K562 (cell line): ENCODE results near the gene HTR4. TPM values are rescaled to one million over a fixed set of nuclear protein-coding genes. Genes with fewer than 3 reads are reported as not detected.
A peak's percentile ranks its signal among the peaks of the same experiment; 100 is the strongest.

Experiments
- ATF4 ChIP-seq: fragments of 450-650 bp; formaldehyde crosslinking; IDR thresholded peaks from 2 replicates; pipeline ENCODE4 v1.4.0; 2022; ENCODE audit warnings: mild to moderate bottlenecking, moderate library complexity
- C11orf30 ChIP-seq: fragments of 450-650 bp; IDR thresholded peaks from 2 replicates; pipeline ENCODE4 v1.6.1; 2016; ENCODE audit warnings: low read depth, mild to moderate bottlenecking
- ELF1 ChIP-seq: fragments of 200-800 bp; sonication (Bioruptor generic); IDR thresholded peaks from 2 replicates; pipeline ENCODE4 v1.6.1; 2016; ENCODE audit warnings: missing genetic modification characterization, missing compliant biosample characterization
- FOSL1 ChIP-seq: fragments of 200-800 bp; sonication (Bioruptor generic); conservative IDR thresholded peaks from 2 replicates; pipeline ENCODE4 v1.6.1; 2016; ENCODE audit warnings: missing genetic modification characterization, missing compliant biosample characterization
- HDAC8 ChIP-seq: fragments of 450-650 bp; IDR thresholded peaks from 2 replicates; pipeline ENCODE4 v1.6.1; 2016; ENCODE audit warnings: mild to moderate bottlenecking, missing genetic modification characterization, moderate library complexity, missing compliant biosample characterization
- NCOA6 ChIP-seq: fragments of 450-650 bp; IDR thresholded peaks from 2 replicates; pipeline ENCODE4 v1.6.1; 2017; ENCODE audit warnings: mild to moderate bottlenecking
- RBBP5 ChIP-seq: fragments of 200-600 bp; sonication (generic); IDR thresholded peaks from 2 replicates; pipeline ENCODE4 v1.6.1; 2012; ENCODE audit warnings: borderline replicate concordance, mild to moderate bottlenecking, low read length, control low read depth, inconsistent platforms; ENCODE audit not compliant: insufficient read depth, poor library complexity, severe bottlenecking
- RREB1 ChIP-seq: fragments of 250-450 bp; sonication (Bioruptor Pico); IDR thresholded peaks from 2 replicates; pipeline ENCODE4 v1.4.0; 2020
- SIN3A ChIP-seq, 2 experiments: fragments of 150-350 bp in 1 of 2; IDR thresholded peaks; 2 replicates each; pipeline ENCODE4 v1.6.1; 2011 to 2016; ENCODE audit warnings: borderline replicate concordance in 2 of 2, low read depth in 2 of 2, low read length in 2 of 2, mild to moderate bottlenecking in 2 of 2, moderate library complexity in 2 of 2; ENCODE audit not compliant: control insufficient read depth in 1 of 2
- SMARCA4 ChIP-seq: fragments of 450-650 bp; IDR thresholded peaks from 2 replicates; pipeline ENCODE4 v1.6.1; 2016
- TARDBP ChIP-seq: fragments of 450-650 bp; IDR thresholded peaks from 2 replicates; pipeline ENCODE4 v1.6.1; 2016
- THAP12 ChIP-seq: fragments of 250-450 bp; sonication (Bioruptor Pico); IDR thresholded peaks from 2 replicates; pipeline ENCODE4 v1.9.0; 2021; ENCODE audit warnings: mild to moderate bottlenecking, inconsistent platforms
- ZEB2 ChIP-seq: fragments of 450-650 bp; IDR thresholded peaks from 2 replicates; pipeline ENCODE4 v1.6.1; 2016
- ZNF24 ChIP-seq: fragments of 450-650 bp; IDR thresholded peaks from 2 replicates; pipeline ENCODE4 v1.6.1; 2016
- ZNF41 ChIP-seq: fragments of 250-450 bp; sonication (Bioruptor Pico); conservative IDR thresholded peaks from 2 replicates; pipeline ENCODE4 v1.4.0; 2020; ENCODE audit warnings: mild to moderate bottlenecking
- ZNF551 ChIP-seq: fragments of 250-450 bp; sonication (Bioruptor Pico); IDR thresholded peaks from 2 replicates; pipeline ENCODE4 v1.5.0; 2021; ENCODE audit warnings: mild to moderate bottlenecking, moderate library complexity
- ZZZ3 ChIP-seq: fragments of 450-650 bp; IDR thresholded peaks from 2 replicates; pipeline ENCODE4 v1.6.1; 2016; ENCODE audit warnings: antibody characterized with exemption, mild to moderate bottlenecking, moderate library complexity
- polyA plus RNA-seq, 8 experiments: library from polyadenylated mRNA; depleted of rRNA in 4 of 8; stranded (reverse) in 5 of 8; unstranded in 3 of 8; fragments of >200 nt; fragmentation: Nextera tagmentation in 2 of 8; fragmentation: Illumina TruSeq in 1 of 8; extraction: Ambion mirVana in 2 of 8; extraction: Trizol in 1 of 8; gene quantifications; 2 replicates each; pipeline versions ENCODE4 v1.2.1 to v1.2.3, GENCODE V29; 2011 to 2014; ENCODE audit warnings: inconsistent platforms in 1 of 8, missing spikeins in 1 of 8
- total RNA-seq, 7 experiments: library from RNA; depleted of rRNA in 6 of 7; stranded (reverse); fragments of >200 nt in 6 of 7; fragmentation: Illumina TruSeq in 2 of 7; extraction: Trizol in 2 of 7; gene quantifications; 2 replicates each; pipeline versions ENCODE4 v1.2.1 to v1.2.3, GENCODE V29; 2011 to 2021; ENCODE audit warnings: low replicate concordance in 1 of 7
- TF ChIP-seq, protein P1 (sequence below): fragments of 250-450 bp; sonication (Bioruptor Pico); IDR thresholded peaks from 2 replicates; pipeline ENCODE4 v1.6.1; 2021; ENCODE audit warnings: mild to moderate bottlenecking

HTR4 gene
- total and polyA plus RNA-seq, 9 of the 15 experiments (the other 6 are each of a cell fraction or from before 2014, with no cell fraction given), result 0.13 TPM; not detected in 8

DNA sequence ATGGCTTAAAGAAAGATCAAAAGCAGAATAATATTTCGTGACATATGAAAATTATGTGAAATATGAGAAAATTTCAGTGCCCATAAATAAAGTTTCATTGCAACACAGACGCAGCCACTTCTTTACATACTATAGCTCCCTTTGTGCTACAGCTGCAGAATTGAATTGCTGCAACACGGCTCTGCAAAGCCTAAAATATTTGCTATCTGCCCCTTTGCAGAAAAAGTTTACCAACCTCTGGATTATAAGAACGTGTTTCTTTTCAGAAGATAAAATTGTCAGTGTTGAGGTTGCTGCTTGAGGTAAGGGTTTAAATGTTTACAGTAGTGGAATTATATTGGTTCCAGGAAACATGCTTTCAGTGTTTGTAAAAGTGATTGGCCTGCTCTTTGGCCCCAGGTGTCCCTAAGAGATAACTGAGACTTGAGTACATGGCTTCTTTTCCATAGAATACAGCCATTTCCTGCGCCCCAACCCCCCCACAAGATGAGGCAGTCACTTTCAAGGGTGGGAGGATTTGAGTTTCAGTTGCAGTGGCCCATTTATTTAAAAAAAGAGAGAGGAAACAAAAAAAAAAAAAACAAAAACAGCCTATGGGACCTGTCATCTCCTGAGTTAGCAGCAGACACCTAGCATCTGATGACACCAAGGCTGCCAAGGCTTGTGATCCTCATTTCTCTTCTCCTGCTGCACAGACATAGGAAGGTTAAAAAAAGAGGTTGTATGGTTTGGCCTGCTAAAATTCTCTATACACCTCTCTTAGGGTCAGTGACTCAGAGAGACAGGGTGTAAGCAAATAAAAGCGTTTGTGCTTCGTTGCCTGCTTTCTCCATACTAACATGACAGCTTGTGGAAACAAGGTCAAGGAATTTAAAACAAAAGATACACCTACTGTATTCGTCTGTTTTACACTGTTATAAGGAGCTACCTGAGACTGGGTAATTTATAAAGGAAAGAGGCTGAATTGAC is 28.0 kb upstream of the HTR4 start (continued):
- no peak for TF ChIP-seq RREB1 (CRISPR knock-in tag)
- TF ChIP-seq SIN3A (IDR thresholded peaks at IDR 0.05; ENCODE audit: borderline replicate concordance in 2 of 2, control insufficient read depth in 1 of 2, low read depth in 2 of 2, low read length in 2 of 2), result no peak
- TF ChIP-seq ZNF24, result no peak; the same call in 1 of the 2 replicates
- no peak for TF ChIP-seq THAP12 (CRISPR knock-in tag)
- TF ChIP-seq ZNF41, result no peak
- TF ChIP-seq TARDBP, result no peak
- no peak for TF ChIP-seq C11orf30
- TF ChIP-seq SMARCA4, result peak; percentile 96
- TF ChIP-seq RBBP5, result peak; percentile 13
- no peak for TF ChIP-seq ELF1 (tag)
- TF ChIP-seq, protein P1, sequence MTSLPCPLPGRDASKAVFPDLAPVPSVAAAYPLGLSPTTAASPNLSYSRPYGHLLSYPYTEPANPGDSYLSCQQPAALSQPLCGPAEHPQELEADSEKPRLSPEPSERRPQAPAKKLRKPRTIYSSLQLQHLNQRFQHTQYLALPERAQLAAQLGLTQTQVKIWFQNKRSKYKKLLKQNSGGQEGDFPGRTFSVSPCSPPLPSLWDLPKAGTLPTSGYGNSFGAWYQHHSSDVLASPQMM, result no peak
- TF ChIP-seq ATF4, result no peak
- peak; percentile 48 for TF ChIP-seq FOSL1 (tag)
- TF ChIP-seq NCOA6, result no peak
- TF ChIP-seq ZZZ3, result no peak
- TF ChIP-seq ZEB2, result peak; percentile 86
- TF ChIP-seq HDAC8, result no peak
- TF ChIP-seq ZNF551 (CRISPR knock-in tag), result no peak
